Ishikawa (cell line): Measurements from ENCODE around the gene NOSTRIN.

Experiments used
- CEBPB ChIP-seq: IDR thresholded peaks from 2 replicates; pipeline ENCODE4 v1.6.1; 2012
- CREB1 ChIP-seq: IDR thresholded peaks from 2 replicates; pipeline ENCODE4 v1.6.1; 2012; ENCODE audit warnings: low read depth
- EGR1 ChIP-seq: IDR thresholded peaks from 2 replicates; pipeline ENCODE4 v1.6.1; 2012
- EP300 ChIP-seq: IDR thresholded peaks from 2 replicates; pipeline ENCODE4 v1.6.1; 2012; ENCODE audit warnings: borderline replicate concordance
- FOXM1 ChIP-seq: IDR thresholded peaks from 2 replicates; pipeline ENCODE4 v1.6.1; 2012; ENCODE audit warnings: low read depth, borderline replicate concordance
- RAD21 ChIP-seq: IDR thresholded peaks from 2 replicates; pipeline ENCODE4 v1.6.1; 2012; ENCODE audit warnings: low read depth
- TAF1 ChIP-seq: IDR thresholded peaks from 2 replicates; pipeline ENCODE4 v1.6.1; 2012; ENCODE audit warnings: low read depth, mild to moderate bottlenecking
- TEAD4 ChIP-seq: IDR thresholded peaks from 2 replicates; pipeline ENCODE4 v1.6.1; 2012
- YY1 ChIP-seq: IDR thresholded peaks from 2 replicates; pipeline ENCODE4 v1.6.1; 2012; ENCODE audit warnings: low read depth
- TF ChIP-seq, protein P1 (sequence below): IDR thresholded peaks from 2 replicates; pipeline ENCODE4 v1.6.1; 2012
- TF ChIP-seq, protein P2 (sequence below): IDR thresholded peaks from 2 replicates; pipeline ENCODE4 v1.6.1; 2012; ENCODE audit warnings: low read depth, mild to moderate bottlenecking

DNA sequence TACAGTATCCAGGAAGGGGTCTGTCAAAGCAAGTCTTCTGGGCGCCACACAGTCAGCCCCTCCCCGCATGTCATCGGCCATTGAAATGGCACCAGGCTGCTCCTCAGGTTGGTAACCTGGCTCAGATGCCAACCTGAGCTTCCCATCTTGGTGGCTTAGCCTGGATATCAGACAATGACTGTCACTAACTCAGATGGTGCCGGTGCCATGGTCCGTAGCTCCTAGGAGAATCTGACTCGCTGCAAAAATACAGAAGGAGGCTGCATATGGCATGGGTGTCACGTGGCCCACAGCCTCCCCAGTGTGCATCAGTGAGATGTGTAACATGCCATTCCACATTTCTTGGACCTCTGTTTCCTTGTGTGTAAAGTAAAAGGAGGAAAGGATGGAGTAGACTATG, 3.2 kb downstream of the NOSTRIN start:
- TF ChIP-seq EP300 (no peak), CEBPB (no peak), TAF1 (no peak), RAD21 (no peak), YY1 (no peak), CREB1 (no peak), FOXM1 (no peak), TEAD4 (no peak), EGR1 (no peak)
- TF ChIP-seq, protein P1, sequence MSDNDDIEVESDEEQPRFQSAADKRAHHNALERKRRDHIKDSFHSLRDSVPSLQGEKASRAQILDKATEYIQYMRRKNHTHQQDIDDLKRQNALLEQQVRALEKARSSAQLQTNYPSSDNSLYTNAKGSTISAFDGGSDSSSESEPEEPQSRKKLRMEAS: no peak
- TF ChIP-seq, protein P2, sequence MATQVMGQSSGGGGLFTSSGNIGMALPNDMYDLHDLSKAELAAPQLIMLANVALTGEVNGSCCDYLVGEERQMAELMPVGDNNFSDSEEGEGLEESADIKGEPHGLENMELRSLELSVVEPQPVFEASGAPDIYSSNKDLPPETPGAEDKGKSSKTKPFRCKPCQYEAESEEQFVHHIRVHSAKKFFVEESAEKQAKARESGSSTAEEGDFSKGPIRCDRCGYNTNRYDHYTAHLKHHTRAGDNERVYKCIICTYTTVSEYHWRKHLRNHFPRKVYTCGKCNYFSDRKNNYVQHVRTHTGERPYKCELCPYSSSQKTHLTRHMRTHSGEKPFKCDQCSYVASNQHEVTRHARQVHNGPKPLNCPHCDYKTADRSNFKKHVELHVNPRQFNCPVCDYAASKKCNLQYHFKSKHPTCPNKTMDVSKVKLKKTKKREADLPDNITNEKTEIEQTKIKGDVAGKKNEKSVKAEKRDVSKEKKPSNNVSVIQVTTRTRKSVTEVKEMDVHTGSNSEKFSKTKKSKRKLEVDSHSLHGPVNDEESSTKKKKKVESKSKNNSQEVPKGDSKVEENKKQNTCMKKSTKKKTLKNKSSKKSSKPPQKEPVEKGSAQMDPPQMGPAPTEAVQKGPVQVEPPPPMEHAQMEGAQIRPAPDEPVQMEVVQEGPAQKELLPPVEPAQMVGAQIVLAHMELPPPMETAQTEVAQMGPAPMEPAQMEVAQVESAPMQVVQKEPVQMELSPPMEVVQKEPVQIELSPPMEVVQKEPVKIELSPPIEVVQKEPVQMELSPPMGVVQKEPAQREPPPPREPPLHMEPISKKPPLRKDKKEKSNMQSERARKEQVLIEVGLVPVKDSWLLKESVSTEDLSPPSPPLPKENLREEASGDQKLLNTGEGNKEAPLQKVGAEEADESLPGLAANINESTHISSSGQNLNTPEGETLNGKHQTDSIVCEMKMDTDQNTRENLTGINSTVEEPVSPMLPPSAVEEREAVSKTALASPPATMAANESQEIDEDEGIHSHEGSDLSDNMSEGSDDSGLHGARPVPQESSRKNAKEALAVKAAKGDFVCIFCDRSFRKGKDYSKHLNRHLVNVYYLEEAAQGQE: no peak
